Glomerular endothelial cell (primary cell): Measurements from ENCODE around the gene CREB3L1. TPM values are rescaled to one million over a fixed set of nuclear protein-coding genes. Genes with fewer than 3 reads are reported as not detected.
"Not testable (repeated sequence)": the region's sequence is repeated elsewhere in the genome, so short reads cannot be mapped to it uniquely, and the experiment has no call there.

Experiments used
- DNase-seq: peaks from one replicate; pipeline ENCODE4 v3.0.0-alpha.2; 2011; ENCODE audit warnings: low read depth, low spot score; ENCODE audit errors: extremely low read depth
- total RNA-seq: library from RNA; depleted of rRNA; stranded (reverse); fragments of >200 nt; gene quantifications from 2 replicates; pipeline ENCODE4 v1.2.3, GENCODE V29; 2015

The CREB3L1 gene
- total RNA-seq, 1 donor from 2014 or later: 23.4 TPM

DNA sequence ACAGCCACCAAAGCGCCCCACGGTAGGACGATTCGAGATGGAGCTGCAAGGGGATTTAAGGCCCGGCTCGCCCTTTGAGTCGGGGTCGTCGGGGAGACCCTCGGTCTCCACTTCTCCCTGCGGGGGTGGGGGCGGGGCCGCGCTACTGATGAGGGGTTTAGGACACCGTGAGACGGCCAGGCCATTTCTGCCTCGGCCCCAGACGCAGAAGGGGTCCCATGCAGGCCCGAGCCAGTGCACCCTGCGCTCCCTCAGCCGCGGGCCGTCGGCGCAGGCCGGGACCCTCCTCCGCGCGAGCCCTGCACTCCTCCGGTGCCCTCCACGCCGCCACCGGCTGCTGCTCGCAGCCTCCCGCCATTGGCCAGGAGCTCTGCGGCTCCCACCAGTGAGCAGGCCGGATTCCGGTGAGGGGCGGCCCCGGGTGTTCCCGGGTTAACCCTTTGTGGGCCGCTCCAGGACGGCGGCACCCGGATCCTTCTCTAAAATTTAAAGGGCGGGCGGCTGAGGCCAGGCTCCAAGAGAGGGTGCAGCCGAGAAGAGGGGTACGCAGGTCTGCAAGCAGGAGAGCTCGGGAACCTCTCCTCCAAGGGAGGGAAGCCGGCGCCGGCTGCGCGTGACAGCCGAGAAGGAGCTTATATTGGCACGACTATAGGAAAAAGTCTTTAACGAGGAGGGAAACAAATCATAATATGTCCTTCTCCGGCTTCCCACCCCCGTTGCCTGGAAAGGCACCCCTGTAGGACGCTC lies 18.0 kb downstream of the CREB3L1 start:
- DNase-seq: no peak

DNA sequence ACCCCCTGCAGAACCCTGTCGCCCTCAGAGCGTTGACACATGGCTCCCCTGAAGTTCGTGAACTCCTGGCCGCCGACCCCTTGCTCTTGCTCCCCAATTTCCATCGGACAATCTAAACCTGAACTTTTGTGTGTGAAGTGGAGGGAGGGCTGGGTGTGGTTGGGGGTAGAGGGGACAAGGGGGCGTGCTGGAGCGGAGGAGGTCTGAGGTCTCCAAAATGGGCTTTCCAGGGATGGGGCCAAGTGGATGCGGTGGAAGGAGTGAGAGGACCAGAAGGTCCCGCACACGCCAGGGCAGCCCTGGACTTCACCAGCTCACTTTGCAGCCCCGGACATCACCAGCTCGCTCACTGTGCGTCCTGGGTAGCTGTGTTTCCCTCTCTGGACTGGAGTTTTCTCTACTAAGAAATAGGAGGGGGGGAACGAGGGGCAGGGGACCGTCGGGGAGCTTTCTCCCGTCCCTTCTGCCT lies 18.6 kb downstream of the CREB3L1 start:
- DNase-seq: no peak

GRCh38 chr11:46296528-46297448 lies 19.3 kb downstream of the CREB3L1 start:
- no peak for DNase-seq

GRCh38 chr11:46298699-46299433 lies 21.4 kb downstream of the CREB3L1 start:
- DNase-seq: no peak

GRCh38 chr11:46299451-46299961 lies 22.0 kb downstream of the CREB3L1 start:
- DNase-seq: no peak

- DNase-seq: no peak
Observed at GRCh38 chr11:46300270-46300669, 22.8 kb downstream of the CREB3L1 start.

GRCh38 chr11:46302866-46303265 lies 25.4 kb downstream of the CREB3L1 start:
- no peak for DNase-seq

GRCh38 chr11:46304036-46304435 lies 26.6 kb downstream of the CREB3L1 start:
- DNase-seq: not testable (repeated sequence)

DNA sequence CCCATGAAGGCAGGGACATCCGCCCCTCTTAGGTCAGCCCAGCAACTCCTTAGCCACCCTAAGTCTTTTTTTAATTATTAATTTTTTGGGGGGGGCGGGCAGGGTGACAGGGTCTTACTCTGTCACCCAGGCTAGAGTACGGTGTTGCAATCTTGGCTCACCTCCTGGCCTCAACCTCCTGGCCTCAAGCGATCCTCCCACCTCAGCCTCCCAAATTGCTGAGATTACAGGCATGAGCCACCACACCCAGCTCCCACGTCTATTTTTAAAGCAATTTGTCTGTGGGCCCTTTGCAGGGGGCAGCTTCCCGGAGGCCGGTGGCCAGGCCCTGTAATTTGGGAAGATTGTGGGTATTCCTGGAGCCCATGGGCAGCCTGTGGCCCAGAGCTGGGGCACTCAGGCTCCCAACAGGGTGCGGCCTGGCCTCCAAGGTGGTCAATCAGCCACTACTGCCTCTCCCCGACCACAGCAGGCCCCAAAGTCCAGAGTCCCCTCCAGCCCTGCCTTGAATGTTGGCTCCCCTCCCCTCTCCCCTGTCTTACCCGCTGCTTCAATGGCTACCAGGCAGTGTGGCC lies 27.2 kb downstream of the CREB3L1 start:
- no peak for DNase-seq

GRCh38 chr11:46305295-46305694 lies 27.8 kb downstream of the CREB3L1 start:
- no peak for DNase-seq

DNA sequence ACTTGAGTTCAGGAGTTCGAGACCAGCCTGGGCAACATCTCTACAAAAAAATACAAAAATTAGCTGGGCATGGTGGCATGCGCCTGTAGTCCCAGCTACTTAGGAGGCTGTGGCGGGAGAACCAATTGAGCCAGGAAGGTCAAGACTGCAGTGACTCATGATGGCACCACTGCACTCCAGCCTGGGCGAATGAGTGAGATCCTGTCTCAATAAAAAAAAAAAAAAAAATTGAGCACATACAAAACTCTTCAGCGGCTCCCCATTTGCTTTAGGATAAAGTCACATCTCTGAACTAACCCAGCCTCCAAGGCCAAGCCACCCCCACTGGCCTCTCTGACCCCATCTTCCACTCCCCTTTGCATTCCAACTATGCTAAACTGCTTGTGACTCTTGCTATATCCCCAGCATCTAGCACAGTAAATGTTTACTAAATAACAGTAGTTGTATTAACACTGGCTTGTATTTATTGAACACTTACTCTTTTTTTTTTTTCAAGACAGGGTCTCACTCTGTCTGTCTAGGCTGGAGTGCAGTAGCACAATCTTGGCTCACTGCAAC lies 28.9 kb downstream of the CREB3L1 start:
- no peak for DNase-seq

DNA sequence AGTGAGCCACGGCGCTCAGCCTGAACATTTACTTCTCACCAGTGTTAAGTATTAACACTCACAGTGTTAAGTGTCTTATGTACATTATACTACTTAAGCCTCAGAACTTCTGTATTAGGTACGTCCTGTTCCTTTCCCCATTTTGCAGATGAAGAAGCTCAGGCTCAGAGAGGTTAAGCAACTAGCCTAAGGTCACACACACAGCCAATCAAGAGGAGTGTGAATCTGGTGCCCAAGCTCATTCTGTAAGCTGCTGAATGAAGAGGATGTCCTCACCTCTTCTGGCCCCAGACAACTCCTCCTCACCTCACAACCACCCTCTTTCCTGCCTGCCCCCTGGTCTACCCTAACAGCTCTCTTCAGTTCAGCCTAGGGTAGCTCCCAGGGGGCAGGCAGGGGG lies 29.9 kb downstream of the CREB3L1 start:
- DNase-seq: no peak

DNA sequence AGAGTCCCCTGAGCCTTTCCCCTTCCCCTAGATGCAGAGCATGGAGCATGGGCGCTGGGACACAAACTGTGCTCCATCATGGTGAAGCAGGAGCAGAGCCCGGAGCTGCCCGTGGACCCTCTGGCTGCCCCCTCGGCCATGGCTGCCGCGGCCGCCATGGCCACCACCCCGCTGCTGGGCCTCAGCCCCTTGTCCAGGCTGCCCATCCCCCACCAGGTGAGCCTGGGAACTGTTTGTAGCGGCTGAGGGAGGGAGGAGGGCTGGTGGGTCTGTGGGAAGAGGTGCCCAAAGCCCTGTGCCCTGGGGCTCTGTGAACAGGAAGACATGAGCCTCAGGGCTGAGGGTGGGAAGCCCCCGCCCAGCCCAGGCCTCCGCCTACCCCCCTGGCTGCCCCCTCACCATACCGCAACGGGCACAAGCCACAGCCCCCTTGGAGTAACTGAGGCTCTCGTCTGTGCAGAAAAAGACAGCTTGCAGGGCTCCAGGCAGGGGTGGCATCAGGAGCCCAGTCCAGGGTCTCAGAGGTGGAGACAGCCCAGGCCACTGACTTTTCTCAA lies 30.4 kb downstream of the CREB3L1 start:
- DNase-seq: no peak

DNA sequence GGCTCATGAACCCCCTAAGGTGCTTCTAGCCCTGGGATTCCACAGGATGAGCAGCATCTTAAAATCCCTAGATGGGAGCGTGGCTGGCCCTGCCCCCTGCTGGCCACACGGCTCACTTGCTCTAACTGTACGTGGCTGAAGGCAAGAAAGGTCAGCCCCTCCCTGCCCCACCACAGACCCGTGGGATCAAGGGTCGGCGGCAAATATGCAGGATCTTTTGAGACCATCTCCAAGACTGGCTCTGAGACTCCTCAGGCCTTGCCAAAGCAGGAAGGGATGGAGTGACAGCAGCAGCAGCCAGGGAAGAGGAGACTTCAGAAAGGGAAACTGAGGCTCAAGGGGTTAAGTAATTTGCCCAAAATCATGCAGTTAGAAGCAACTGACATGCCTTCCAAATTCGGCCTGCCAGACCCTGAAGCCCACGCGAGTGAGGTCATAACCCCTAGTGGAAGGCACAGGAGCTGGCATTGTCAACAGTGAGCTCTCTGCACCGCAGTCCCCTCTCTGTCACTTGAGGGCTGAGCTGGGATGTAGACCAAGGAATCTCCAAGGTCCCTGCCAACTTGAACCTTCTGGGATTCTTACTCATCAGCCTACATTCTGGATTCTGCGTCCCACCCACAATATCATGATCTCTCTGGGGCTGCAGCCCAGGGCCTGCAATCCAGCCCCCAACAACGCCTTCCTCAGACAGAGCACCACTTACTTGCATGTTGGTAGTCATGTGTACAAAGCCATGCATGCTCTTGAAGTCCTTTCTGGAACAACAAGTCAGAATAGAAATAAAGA lies 31.4 kb downstream of the CREB3L1 start:
- DNase-seq: no peak

DNA sequence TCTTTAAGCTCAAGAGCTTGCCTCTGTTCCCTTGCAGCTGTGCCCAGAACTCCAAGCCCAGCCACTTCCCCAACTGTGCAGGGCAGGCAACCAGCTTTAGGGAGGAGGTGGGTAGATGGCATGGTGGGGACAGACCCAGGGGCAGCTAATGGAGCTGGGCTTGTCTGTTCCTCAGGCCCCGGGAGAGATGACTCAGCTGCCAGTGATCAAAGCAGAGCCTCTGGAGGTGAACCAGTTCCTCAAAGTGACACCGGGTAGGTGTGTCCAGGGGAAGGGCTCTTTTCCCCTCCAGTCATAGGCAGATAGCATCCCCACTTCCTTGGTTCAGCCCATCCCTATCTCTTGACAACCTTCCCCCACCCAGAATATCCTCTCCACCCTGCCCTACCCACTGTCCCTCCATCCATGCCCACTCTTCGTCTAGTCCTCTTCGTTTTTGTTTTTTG lies 32.4 kb downstream of the CREB3L1 start:
- DNase-seq: no peak

DNA sequence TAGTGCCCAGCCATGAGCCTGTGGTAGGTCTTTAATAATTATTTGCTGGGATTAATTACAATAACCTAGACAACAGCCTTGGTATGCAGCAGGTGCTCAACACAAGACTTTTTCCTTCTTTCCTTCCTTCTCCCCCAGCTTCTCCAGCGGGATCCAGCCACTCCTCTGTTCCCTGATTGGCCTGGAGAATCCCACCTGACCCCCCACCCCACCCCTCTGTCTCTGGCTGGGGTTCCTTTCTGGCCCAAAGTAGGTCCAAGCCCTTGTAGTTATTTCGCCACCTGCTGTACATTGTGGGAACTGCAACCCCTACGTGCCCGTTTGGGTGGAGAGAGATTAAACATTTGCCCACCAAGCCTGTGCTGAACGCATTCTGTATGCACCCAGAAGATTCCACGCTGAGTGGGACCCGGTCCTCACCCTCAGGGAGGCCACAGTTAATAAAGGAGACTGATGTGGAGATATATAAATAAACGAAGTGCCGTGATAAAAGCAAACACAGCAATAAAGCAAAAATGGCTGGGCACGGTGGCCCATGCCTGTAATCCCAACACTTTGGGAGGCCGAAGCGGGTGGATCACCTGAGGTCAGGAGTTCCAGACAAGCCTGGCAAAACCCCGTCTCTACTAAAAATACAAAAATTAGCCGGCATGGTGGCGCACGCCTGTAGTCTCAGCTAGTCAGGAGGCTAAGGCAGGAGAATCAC lies 37.7 kb downstream of the CREB3L1 start:
- DNase-seq: peak; percentile 42

DNA sequence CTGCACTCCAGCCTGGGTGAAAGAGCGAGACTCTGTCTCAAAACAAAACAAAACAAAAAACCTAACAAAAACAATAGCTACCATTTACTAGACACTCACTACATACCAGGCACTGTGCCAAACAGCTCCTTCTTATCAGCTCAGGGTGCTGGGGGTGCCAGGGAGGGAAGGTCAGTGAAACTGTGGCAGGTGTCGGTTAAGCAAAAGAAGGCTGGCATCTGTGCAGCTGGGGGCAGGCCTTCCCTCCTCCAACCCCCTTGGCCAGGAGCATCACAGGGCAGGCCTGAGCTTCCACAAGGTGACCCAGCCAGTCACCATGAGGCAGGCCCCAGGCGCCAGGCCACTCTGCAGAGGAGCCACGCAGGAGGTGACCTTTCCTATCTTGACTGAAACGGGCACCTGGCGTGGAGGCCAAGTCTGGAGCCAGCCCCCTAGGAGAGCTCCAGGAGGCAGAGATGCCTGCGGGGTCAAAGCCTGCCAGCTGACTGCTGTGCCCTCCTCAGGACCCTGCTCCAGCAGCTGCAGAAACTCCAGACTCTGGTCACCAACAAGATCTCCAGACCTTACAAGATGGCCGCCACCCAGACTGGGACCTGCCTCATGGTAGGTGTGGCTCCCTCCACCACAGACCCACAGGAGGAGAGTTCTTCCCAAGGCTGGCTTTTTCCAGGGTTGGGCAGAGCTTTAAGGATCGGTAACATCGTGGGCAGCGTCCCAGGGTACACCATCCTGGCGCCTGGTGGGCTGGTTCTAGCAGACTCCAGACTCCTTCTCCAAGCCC lies 38.5 kb downstream of the CREB3L1 start:
- DNase-seq: no peak

- DNase-seq: no peak
Observed at GRCh38 chr11:46319074-46319453, 41.6 kb downstream of the CREB3L1 start.
